PFSK-1 (cell line): ENCODE measurements around the gene ATP6V1C2.

ENCODE experiments used
- FOXP2 ChIP-seq: optimal IDR thresholded peaks from 2 replicates; pipeline ENCODE3; 2011; ENCODE audit warnings: borderline replicate concordance, control low read depth, inconsistent platforms; ENCODE audit not compliant: insufficient read depth; ENCODE audit errors: extremely low read length, extremely low read depth
- POLR2AphosphoS5 ChIP-seq: IDR thresholded peaks from 2 replicates; pipeline ENCODE4 v1.6.1; 2012; ENCODE audit warnings: low read depth, mild to moderate bottlenecking, control low read depth, low read length, moderate library complexity
- REST ChIP-seq, 2 experiments: IDR thresholded peaks; 2 replicates each; pipeline versions ENCODE4 v1.6.1 to v1.8.0; 2011 to 2012; ENCODE audit warnings: low read depth in 2 of 2, low read length in 2 of 2, control low read depth in 1 of 2, inconsistent platforms in 1 of 2, mild to moderate bottlenecking in 1 of 2, moderate library complexity in 1 of 2; ENCODE audit not compliant: insufficient read depth in 1 of 2
- SIN3A ChIP-seq: IDR thresholded peaks from 2 replicates; pipeline ENCODE4 v1.6.1; 2012; ENCODE audit warnings: mild to moderate bottlenecking, low read length, moderate library complexity, borderline replicate concordance; ENCODE audit not compliant: insufficient read depth
- TAF1 ChIP-seq: IDR thresholded peaks from 2 replicates; pipeline ENCODE4 v1.6.1; 2012; ENCODE audit warnings: low read length, control low read depth, borderline replicate concordance; ENCODE audit not compliant: insufficient read depth

Gene ATP6V1C2

GRCh38 chr2:10792660-10793400, 71.4 kb downstream of the ATP6V1C2 start:
- TF ChIP-seq FOXP2 (no peak), POLR2AphosphoS5 (no peak), REST (IDR thresholded peaks at IDR 0.05; ENCODE audit: insufficient read depth in 1 of 2, low read depth in 2 of 2, low read length in 2 of 2) (no peak), TAF1 (no peak), SIN3A (no peak)

- TF ChIP-seq REST (IDR thresholded peaks at IDR 0.05; ENCODE audit: insufficient read depth in 1 of 2, low read depth in 2 of 2, low read length in 2 of 2) (no peak), FOXP2 (no peak), POLR2AphosphoS5 (no peak), SIN3A (no peak), TAF1 (no peak)
Measured at GRCh38 chr2:10793816-10794215, 72.4 kb downstream of the ATP6V1C2 start.

- TF ChIP-seq SIN3A = no peak
- no peak for TF ChIP-seq FOXP2
- TF ChIP-seq TAF1 = no peak
- no peak for TF ChIP-seq REST (IDR thresholded peaks at IDR 0.05; ENCODE audit: insufficient read depth in 1 of 2, low read depth in 2 of 2, low read length in 2 of 2)
- TF ChIP-seq POLR2AphosphoS5 = no peak
Measured at GRCh38 chr2:10794876-10795275, 73.4 kb downstream of the ATP6V1C2 start.

GRCh38 chr2:10795508-10796046, 74.1 kb downstream of the ATP6V1C2 start:
- no peak for TF ChIP-seq SIN3A
- no peak for TF ChIP-seq FOXP2
- TF ChIP-seq TAF1 = no peak

- TF ChIP-seq POLR2AphosphoS5 (no peak), FOXP2 (no peak), SIN3A (no peak), REST (IDR thresholded peaks at IDR 0.05; ENCODE audit: insufficient read depth in 1 of 2, low read depth in 2 of 2, low read length in 2 of 2) (no peak), TAF1 (no peak)
Measured at GRCh38 chr2:10796703-10797102, 75.3 kb downstream of the ATP6V1C2 start.
